NCI-H2227 (cell line): ENCODE data around the gene GLI3.

Experiments used
- DNase-seq: peaks from one replicate; lab custom pipeline; 2025; ENCODE audit not compliant: unreplicated experiment; lab: John Stamatoyannopoulos, UW

Gene GLI3

DNA sequence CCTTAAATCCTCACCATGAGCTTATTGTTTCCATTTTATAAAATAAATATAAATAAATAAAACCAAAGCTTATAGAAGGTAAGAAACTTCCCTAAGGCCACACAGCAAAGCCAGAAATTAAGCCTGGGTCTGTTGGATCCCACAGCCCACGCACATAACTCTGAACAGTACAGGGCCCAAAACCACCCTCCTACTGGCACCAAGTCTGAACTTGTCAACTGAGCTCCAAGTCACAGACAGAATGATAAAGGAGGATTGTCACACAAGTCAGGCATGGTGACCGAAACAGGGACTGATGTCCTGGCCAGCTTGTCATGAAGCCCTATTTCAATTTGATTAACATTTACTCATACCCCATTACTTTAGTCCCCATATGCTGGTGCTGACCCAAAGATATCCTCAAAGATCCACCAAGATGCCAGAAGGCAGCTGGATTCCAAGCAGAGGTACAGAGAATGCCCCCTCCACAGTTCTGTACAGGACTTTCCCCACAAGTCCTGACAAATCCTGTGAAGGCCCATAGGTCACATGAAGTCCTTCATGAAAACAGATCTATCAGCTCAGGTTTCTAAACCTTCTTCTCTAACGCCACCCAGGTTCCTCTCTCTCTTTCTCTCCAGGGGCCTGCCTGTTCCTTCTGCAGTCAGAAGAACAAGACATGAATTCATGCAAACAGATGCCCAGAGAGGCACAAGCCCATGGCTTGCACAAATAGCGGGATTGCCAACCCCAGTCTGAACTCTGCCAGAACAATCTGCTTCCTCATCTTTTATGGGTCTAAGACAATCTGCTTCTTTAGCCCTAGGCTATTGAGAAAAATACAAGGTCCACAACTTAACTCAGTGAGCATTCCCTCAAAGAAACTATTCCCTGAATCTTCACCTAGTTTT lies 60.9 kb downstream of the GLI3 start:
- no peak for DNase-seq

DNA sequence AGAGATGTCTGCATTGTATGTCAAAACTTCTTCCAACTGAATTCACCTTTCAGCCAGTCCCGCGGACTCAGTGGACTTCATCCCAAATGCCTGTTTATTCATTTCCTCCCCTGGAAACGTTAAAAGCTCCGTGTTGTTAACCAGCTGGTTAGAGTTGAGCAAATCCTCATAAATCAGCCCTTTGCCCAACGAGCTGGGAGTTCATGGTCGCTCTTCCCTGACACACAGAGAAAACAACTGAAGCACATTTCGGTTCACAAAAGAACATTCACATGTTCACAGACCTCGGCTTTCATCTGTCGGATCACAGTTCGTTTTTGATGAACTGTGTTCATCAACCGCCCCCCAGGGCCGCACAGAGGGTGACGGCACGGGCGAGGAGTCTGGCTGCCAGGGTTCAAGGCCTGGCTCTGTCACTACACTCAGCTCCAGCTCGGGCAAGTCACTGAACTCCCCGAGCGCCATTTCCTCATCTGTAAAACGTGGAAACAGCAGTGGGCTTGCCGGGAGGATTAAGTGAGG lies 62.6 kb downstream of the GLI3 start:
- no peak for DNase-seq

DNA sequence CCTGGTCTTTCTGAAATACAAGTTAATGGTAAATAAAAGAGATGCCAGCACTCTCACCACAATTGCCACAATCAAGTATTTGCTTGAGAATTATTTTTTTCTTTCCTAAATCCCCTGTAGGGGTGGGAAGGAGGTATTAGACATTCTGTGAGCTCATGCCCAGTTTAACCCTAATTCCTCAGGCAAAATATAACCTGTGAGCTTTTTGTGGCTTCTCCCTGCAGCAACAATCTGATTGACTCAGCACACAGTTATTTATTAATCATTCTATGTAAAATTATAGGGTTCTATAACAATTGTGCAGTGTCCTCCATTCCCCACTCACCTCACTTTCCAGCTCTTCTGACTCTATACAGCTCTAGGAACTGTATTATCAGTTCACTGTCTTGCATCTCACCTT lies 66.3 kb downstream of the GLI3 start:
- DNase-seq: no peak

GRCh38 chr7:42168512-42168911 lies 68.5 kb downstream of the GLI3 start:
- DNase-seq: no peak

DNA sequence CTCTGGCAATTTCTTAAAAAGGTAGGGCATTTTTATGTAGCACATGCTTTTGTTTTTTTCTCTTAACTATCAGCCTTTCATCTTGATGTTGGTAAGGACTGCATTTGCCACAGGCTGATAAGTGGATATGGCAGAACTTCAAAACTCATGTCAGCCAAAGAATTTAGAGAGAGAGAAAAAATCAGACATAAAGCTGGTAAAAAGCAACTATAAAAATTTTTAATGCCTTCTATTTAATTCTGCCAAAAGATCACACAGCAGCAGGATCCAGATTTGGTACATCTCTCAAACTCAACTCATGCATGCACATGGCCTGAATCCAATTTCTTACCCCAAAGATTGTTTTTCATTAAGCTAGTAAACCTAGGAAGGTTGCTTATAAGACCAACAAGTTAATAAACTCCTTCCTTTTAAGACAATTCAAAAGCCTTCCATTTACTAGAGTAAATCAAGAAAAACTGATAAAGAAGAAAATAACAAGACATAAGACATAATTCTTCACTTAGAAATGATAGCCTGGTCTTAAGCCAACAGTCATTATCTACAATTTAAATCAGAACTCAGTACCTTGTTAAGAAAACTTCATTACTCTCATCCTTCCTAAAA lies 69.3 kb downstream of the GLI3 start:
- DNase-seq: no peak

GRCh38 chr7:42167206-42167605 lies 69.8 kb downstream of the GLI3 start:
- no peak for DNase-seq

DNA sequence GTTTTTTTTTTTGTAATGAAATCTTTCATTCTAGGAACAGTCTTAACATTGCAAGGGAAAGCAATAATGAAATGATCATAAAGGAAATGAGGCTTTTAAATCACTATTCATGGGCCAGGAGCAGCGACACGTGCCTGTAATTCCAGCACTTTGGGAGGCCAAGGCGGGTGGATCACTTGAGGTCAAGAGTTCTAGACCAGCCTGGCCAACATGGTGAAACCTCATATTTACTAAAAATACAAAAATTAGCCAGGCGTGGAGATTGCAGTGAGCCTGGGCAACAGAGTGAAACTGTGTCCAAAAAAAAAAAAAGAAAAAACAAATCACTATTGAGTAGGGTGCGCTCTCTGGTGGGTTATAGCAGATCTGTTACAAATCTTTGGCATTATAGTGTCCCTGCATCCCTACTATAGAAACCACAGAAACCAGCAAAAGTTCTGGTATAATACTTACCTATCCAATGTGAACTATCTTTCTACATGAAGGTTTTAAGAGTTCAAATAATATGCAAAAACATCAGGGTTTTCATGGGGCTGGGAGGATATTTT lies 72.1 kb downstream of the GLI3 start:
- DNase-seq: no peak

- no peak for DNase-seq
Observed at GRCh38 chr7:42162560-42163325, 74.3 kb downstream of the GLI3 start.

DNA sequence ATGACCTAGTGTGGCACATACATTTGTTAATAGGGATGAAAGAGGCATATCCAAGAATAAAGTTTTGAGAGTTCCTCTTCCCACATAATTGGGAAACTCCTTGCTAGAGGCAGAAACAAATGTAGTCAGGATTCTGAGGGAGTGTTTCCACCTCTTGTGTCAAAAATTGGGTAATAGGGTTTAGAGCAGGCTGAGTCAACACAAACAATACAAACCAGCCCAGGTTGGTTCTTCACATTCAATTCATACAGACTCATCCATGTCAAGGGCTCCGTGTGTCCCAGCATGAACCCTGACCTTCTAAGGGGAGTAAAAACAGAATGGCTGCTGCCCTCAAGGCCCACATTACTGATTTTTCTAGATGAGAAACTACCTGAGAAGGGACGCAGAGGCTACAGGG lies 75.3 kb downstream of the GLI3 start:
- no peak for DNase-seq

GRCh38 chr7:42161110-42161509 lies 75.9 kb downstream of the GLI3 start:
- DNase-seq: no peak

GRCh38 chr7:42159130-42159529 lies 77.9 kb downstream of the GLI3 start:
- no peak for DNase-seq

DNA sequence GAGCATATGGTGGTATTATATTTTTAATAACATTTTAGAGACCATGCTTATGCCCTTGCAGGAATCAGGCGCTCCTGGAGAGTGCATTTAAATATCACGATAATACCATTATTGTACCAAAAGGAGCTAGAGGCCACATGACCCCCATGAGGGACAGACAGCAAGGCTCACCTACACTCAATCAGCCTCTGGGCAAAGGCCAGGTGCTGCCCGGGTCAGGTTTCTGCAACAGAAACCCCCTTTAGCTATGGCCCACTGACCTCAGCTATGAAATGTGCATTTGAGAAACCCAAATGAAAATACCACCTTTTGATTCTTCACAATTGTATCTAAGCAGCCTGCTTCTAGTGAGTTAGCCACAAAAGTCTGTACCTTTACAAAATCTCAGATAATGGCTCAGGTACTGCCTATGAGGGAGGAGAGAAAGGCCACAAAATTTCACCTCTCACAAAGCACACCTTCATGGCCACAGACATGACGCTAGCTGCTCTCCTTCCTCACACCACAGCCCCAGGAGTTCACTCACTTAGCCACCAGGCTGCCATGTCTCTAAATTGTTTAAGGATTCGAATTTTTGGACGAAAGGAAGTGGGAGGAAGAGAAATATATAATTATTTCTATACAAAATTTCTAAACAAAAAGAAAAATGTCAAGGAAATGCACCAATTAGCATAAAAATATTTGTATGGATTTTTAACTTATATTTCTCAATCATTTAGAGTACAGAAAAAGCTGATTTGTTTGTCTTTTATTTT lies 79.9 kb downstream of the GLI3 start:
- no peak for DNase-seq

GRCh38 chr7:42156291-42156865 lies 80.6 kb downstream of the GLI3 start:
- no peak for DNase-seq

- DNase-seq: no peak
Observed at GRCh38 chr7:42155584-42156290, 81.3 kb downstream of the GLI3 start.

DNA sequence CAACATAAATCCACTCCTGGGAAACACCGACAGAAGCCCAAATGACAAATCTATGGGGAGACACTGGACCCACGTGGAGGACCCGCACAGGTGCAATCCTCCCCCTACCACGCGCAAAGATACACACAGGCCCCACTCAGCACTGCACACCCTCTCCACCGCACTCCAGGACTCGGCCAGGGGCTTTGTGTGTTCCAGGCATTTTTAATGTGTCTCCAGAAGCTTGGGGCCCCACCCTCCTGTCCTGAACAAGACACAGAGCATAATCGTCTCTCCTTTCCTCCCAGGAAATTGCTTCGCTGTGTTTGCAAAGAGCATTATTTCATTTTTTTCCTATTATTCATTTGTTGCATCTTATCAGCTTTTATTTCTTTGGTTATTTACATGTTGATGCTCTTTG lies 82.8 kb downstream of the GLI3 start:
- no peak for DNase-seq

DNA sequence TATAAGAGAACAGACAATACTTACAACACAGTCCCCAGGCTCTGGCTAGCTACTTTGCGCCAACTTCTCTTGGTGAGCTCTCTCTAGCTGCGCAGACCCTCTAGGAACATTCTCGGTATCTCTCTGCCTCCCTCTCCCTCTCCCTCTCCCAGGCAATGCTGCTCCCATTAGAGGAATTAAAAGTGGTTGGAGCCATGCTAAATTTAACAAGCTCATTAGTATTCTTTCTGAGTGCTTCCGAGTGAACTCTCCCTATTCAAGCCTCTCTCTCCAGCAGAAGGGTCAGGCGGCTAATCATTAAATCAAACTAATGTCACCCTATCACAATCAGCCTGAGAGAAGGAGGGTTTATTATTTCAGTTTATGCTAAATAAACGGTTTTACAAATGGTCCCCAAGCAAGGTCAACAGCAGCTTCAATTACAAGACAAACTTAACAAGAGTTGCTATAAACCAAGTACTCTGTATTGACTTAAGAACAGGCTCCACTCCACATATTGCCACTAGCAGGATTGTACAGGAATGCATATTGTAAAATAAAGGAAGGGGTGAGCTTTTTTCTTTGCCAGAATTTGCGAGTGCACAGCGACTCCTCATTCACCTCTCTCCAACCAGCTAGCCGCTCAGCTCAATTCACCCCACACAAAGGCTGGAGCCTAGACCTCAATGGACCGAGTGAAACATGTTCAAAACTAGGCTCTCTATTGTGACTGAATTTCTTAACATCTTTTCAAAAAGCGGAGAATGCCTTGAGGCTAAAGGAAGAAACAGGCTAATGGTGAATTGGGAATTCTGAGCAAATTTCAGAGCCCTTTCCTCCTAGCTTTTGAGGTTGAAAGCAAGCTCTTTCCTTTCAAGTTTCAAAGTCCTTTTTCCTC lies 84.4 kb downstream of the GLI3 start:
- DNase-seq: no peak

- no peak for DNase-seq
Observed at GRCh38 chr7:42151309-42151708, 85.7 kb downstream of the GLI3 start.

- no peak for DNase-seq
Observed at GRCh38 chr7:42145539-42145938, 91.5 kb downstream of the GLI3 start.

- DNase-seq: no peak
Observed at GRCh38 chr7:42144604-42145003, 92.4 kb downstream of the GLI3 start.
